Limb (tissue), 2 donors: ENCODE measurements around the gene KLF6.

Experiments used
- DNase-seq, 2 donors: peaks; one replicate each; pipeline ENCODE4 v3.0.0-alpha.2; 2016; ENCODE audit errors: extremely low spot score in 2 of 2

Gene KLF6

GRCh38 chr10:3787816-3788215, 2.8 kb upstream of the KLF6 start:
- no peak for DNase-seq

DNA sequence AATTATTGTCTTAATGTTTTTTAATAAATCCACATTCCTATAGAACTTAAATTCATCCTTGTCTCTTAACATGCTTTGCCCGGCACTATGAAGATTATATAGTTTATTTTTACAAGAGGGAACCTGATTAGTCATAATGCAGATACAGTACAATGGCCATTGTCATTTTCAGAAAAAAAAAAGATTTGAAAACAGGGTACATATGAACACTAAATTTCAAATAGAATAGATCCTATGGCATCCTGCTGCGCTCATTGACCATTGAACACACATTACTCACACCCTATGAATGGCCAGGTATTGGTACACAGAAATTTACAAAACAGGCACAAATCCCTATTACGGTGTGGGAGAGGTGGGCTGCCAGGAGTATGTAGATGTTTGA, 2.0 kb upstream of the KLF6 start:
- DNase-seq, result no peak

DNA sequence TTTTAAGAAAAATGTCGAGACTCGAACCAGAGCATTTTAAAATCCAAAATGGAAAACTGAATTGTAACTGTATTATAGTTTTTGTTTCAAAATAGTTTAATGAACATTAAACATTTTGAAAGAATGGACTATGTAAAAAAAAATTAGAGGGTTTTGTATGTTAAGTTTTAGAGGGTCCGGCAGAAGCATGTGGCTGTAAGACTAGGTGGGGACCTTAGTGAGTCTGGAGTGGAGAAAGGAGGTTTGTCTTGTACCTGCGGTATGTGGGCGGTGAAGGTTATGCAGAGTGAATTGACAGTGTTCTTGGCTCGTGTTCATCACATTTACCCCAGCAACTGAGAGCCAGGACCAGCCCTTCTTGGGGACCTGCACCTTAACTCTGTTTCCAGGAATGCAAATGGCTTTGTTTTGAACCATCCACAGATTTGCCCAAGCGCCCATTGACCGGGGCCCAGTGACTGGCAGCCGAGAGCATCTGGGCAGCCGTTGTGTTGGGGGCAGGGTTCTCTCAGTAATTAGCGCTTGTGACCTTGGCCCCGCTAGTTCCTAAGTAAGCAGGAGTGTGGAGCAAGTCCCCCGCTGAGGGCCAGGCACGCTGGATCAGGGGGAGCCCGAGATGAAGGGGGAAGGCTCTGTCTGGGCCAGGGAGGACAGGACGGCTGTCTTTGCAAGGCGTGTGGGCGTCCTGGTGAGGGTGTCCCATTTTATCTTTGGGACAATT, 1.4 kb upstream of the KLF6 start:
- DNase-seq, result no peak

DNA sequence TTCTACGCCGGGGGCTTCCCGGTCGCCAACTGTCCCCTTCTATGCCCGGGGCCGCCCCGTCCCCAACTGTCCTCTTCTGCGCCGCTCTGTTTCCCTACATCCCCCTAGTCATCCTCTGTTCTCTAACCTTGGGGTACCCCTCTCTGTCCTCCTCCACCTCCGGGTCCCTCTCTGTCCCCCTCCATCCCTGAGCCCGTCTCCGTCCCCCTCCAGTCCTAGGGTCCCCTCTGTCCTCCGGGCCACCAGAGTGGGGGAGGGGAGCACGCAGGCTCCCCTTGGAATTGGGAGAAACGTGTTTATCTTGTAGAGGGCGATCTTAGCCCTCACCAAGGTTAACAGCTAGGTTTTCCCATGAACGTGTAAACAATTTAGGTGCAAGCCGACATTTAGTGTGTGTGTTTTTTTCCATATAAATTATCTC, 852 bp upstream of the KLF6 start:
- DNase-seq, result peak in 1 of 2 donors; percentile 80

DNA sequence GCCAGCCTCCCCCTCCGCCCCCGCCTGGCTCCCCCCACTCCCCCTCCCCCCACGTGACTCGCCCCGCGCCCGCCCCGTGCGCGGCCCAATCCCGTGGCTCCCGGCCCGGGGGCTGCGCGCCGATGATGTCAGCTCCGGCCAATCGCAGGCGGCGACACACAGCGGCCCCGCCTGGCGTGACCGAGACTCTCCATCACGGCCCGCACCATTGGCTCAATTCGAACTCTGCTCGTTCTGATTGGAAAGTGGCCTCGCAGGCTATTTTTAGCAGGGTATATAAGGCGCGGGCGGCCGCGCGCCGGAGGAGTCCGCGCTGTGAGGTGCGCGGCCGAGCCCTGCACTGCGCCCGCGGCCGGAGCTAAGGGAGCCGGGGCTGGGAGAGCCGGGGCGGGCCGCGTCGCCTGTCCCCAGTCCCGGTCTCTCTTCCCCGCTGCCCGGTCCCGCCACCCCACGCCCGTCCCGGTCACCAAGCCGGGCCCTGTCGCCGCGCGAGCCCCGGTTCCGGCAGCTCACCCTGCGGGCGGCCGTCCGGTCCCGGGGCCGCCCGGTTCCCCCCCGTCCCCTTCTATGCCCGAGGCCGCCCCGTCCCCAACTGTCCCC, 342 bp upstream of the KLF6 start:
- DNase-seq, result peak; percentile 97 to 100

DNA sequence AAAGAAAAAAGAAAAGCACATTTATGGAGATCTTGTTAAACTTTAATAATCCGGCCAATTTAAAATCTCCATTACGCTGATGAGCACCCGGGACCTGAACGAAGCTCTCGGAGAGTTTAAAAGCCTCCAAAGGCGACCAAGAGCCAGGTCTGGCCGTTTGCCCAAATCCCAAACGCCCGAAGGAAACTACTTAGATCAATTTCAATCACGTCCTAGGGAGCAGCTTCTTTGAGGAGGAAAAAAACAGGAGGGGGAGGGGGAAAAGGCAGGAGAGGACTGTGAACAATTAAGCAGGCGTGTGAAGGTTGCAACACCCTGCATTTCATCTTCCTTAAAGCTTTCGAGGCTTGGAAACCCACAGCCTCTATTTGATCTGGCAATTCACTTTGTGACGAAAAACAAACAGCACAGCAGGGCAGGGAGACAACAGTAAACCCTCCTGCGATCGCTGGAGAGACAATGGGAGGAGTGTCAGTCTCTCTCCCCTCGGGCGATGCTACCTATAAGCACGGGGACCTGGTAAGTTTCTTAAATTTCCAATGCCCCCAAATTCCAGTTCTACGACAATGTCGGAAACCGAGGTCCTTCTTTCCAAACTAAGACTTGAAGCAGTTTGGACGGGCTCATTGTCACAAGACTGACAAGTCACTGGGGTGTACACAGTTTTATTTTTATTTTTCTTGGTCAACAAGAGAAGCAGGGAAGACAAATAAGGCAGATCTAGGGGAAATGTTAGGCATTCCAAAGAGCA, 1.2 kb downstream of the KLF6 start:
- peak; percentile 75 to 83 for DNase-seq

DNA sequence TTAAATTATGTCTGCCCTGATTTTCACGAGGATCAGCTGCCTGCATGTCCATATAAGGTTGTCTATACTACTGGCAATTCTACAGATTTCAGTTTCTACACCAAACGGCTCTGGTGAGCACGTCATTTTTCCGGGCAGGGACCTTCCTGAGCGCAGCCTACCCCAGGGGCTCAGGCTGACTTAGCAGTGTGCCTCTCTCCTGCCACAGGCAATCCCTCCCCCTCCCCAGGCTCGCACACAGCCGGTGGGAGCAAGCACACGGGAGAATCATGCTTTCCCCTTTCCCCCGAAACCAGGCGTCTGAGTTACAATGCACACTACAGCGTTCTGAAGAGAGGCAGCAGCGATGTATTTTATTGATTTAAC, 1.7 kb downstream of the KLF6 start:
- peak; percentile 68 to 84 for DNase-seq

GRCh38 chr10:3782451-3783315, 2.3 kb downstream of the KLF6 start:
- DNase-seq, result peak in 1 of 2 donors; percentile 69

- DNase-seq, result no peak
Observed at GRCh38 chr10:3782146-3782450, 2.9 kb downstream of the KLF6 start.

GRCh38 chr10:3781468-3782145, 3.4 kb downstream of the KLF6 start:
- peak in 1 of 2 donors; percentile 49 for DNase-seq

- DNase-seq, result no peak
Observed at GRCh38 chr10:3780771-3781467, 4.1 kb downstream of the KLF6 start.

DNA sequence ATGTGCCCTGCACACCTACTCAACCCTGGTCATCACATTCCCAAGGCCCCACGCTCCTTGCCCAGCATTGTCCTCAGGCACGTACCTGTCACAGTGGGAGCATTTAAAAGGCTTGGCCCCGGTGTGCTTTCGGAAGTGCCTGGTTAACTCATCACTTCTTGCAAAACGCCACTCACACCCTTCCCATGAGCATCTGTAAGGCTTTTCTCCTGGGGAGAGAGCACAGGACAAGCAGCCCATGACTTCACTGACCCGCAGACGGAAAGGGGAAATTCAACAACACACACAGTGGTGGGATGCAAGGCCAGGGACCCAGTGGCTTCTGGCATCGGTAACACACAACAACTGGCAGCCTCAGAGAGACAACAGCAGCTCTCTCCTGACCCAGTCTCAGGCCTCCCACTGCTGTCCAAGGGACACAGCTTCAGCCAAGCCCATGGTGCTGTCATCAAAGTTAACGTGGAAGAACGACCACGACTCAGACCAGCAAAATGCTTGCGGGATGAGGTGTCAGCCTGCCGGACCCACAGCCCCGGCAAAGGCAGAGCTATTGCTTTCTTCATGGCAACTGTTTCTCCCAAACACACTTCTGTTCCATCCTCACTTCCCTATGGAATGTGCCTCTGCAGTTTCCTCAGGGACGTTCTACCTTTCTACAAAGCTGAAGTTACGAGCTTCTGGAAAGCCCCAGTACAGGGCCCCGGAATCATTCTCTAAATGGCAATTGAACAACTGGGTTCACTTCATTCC, 4.8 kb downstream of the KLF6 start:
- DNase-seq, result no peak

- no peak for DNase-seq
Observed at GRCh38 chr10:3779158-3779741, 5.8 kb downstream of the KLF6 start.

DNA sequence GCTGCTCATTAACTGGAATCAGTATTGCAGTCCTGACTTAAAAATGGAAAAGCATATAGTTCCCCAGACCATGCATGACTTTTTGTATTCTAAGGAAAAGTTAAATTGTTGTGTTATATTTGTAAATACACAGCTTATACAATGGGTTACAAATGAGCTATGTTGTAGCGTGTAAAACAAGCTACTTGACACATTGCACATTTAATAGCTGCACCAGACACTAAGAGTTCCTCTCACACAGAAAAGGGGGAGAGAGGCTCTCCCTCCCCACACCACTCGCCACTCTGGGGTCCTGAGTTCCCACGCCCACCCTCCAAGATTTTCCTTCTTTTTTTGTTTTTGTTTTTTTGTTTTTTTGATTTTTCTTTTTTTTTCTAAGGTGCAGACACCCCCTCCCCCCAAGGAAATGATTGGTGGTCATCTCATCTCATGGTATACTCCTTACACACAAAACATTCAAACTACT, 6.3 kb downstream of the KLF6 start:
- DNase-seq, result peak in 1 of 2 donors; percentile 14

GRCh38 chr10:3777981-3778691, 6.9 kb downstream of the KLF6 start:
- peak in 1 of 2 donors; percentile 17 for DNase-seq

DNA sequence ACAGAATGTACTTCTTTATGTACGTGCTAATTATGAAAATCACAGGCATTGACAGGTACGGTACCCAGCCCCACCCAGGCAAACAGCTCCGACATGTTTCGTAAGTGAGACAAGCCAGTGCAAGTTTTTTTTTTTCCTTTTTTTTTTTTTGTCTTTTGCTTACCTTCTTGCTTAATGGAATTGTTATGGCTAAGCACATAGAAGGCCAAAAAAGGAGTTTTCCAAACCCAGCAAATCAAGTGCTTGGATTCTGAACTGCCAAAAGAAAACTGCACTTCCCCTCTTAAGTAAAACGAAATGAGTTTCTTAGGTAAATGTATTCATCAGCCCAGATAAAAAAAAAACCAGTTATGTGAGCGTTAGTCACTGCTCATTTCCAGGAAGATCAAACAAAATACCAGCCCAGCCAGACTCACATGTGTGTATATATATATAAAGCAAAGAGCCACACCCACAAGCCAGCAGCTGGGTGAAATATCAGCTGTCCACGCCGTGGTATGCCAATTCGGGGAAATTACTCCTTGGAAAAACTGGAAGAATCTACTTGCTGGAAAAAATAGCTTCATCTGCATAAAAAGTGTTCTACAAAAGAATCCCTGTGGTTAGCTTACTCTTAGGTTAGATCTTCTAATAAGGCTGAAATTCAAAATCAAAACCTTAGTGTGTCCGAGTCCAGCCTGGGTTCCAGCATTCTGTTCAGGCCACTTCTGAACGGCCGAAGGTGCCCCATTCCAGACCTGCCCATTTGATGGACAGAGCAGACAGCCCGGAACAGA, 8.0 kb downstream of the KLF6 start:
- DNase-seq, result peak; percentile 60 to 74

GRCh38 chr10:3775696-3776551, 9.1 kb downstream of the KLF6 start:
- DNase-seq, result peak in 1 of 2 donors; percentile 47
